ENCODE results near the gene ZBTB25.
A peak's percentile ranks its signal among the peaks of the same experiment; 100 is the strongest.

The ZBTB25 gene

DNA sequence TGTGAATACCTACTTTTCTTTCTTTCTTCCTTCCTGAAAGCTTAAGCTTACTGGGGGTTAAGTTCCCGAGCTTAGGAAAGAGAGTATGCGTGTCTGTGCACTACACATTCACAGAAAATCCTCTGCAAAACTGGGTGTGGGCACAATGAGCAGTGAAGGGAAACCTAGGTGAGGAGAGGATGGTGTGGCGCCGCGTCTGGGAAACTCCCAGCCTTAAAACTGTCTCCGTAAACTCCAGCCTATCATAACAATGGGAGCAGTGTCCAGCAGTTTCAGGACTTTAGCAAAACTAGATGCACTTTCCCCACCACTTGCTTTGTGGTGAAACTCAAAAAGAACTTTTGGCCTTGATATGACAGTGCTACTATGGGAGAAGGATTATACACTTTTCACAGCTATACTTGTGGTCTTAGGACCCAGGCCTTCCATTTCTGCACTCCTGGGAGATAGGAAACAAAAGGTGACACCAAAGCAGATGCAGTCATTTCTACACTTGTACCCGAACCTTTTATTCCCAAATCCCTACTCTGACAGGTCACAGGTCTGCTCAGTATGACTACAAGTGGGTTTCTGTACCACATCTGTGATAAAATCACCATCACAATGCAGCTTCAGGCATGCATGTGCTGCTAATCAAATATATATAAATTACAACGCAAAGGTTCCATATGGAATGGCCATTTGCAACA is 27.9 kb downstream of the ZBTB25 start:
- no peak for DNase-seq (ENCODE audit: low read depth)

DNA sequence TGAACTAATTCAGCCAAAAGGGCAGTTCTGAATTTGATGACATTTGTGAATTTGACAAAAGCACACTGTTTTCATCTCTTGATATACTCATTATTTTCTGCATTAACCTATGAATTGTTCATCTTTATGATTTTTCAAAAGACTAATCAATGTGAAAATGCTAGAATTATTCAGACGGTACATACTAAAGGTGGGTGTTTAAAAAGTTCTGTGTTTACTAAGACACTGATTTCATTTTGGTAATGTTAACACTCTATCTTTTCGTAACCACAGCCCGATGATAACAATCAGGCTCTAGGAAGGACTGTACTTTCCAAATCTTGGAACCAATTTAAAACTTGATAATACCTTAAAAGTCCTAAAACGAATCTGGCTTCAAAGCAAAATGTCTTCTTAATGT is 28.9 kb downstream of the ZBTB25 start:
- DNase-seq (ENCODE audit: low read depth) = no peak

DNA sequence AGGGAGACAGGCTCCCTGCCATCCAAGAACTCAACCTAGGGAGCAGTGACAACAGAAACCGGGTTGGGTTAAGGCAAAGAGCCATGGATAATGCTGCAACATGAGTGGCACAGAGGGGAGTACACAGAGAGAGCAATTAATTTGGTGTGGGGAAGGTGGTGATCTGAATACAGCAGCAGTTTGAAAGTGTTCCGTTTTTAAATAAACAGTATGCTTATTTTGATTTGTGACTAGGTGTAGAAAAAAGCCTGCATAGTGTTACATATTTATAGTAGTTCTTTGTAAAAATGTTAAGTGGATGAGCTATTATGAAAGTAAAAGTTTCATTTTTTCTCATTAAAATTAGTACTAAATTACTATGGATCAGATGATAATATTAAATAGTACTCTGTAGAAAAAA is 29.6 kb downstream of the ZBTB25 start:
- no peak for DNase-seq (ENCODE audit: low read depth)

DNA sequence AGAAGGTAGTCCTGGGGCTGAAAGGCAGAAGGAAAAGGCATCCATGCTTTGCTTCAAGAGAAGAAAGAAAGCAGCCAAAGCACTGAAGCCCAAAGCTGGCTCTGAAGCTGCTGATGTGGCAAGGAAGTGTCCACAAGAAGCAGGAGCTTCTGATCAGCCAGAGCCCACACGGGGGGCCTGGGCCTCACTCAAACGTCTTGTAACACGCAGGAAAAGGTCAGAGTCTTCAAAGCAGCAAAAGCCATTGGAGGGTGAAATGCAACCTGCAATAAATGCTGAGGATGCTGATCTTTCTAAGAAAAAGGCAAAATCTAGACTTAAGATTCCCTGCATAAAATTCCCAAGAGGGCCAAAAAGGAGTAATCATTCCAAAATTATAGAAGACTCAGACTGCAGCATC is 35.2 kb downstream of the ZBTB25 start:
- no peak for DNase-seq (ENCODE audit: low read depth)

DNA sequence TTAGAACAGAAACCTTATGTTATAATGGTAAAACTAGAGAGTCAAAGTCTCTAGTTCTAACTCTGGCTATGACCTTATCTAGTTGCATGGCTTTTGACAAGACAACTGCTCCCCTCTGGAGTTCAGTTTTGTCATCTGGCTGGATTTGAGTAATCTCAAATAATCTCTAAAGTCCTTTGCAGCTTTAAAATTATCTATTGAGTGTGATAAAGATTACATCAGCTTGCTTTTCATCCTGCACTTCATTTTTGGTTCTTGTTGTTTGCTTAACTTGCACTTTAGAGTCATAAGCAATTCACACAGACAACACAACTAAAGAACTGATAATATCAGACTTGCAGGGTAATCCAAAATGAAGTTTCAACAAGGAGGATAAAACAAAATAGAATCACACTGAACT is 36.1 kb downstream of the ZBTB25 start:
- DNase-seq (ENCODE audit: low read depth) = no peak

- no peak for DNase-seq (ENCODE audit: low read depth)
These were observed 36.5 kb downstream of the ZBTB25 start for GRCh38 chr14:64467101-64467500.

GRCh38 chr14:64465831-64466554 is 37.6 kb downstream of the ZBTB25 start:
- DNase-seq (ENCODE audit: low read depth) = no peak

- DNase-seq (ENCODE audit: low read depth) = peak; percentile 15
These were observed 38.3 kb downstream of the ZBTB25 start, which contains the start of gene AKAP5 for GRCh38 chr14:64465191-64465822. AKAP5 (plus strand) TSS chr14:64465499; CDS start chr14:64468395, 2,896 bp downstream.

DNA sequence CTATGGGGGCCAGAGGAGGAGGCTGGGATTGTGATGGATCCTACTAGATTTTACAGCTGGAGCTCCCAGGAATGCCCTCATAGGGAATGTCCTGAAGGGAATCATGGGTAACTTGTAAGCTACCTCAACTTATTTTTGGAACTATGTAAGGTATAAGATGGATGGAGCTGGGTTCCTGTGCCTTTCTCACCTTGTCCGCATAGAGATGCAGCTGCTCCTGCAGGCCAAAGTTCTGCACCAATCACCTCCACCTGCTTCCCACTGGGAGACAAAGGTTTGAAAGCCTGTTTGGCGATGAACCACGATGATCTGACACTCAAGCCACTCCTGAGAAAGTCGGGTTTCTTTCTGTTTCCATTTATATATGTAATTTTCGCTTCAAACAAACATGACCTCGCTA is 39.0 kb downstream of the ZBTB25 start:
- DNase-seq (ENCODE audit: low read depth) = no peak

GRCh38 chr14:64463873-64464272 is 39.8 kb downstream of the ZBTB25 start:
- DNase-seq (ENCODE audit: low read depth) = no peak

DNA sequence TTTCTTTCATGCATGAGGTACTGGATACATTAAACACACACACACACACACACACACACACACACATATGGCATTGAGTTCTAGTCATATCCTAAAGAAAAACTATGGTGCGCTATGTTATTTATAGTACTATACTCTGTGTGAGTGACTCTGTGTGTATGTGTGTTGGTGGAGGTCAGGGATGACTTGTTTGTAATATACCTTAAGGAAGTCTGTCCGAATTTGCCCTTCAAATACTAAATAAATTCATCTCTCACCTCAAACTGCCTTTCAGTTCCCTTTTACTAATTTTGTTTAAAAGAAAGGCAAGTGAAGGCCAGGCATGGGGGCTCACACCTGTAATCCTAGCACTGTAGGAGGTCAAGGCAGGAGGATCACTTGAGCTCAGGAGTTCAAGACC is 40.4 kb downstream of the ZBTB25 start:
- DNase-seq (ENCODE audit: low read depth) = no peak

DNA sequence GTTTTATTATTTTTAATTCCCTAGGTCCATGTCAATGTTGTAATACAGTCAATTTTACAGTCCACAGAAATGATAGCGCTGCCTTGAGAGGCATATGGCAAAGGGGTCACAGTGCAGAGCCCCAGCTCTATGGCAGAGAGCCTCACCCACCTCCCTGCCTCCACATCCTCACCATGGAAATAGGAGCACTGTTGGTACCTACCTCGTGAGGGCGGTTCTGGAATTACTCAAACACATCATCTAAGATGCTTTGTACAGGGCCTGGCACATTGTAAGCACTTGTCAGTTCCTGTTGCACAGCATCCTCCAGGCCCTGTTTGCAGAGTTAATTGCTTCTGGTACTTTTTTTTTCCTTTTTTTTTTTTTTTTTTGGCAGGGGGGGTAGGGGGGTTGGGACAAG is 42.4 kb downstream of the ZBTB25 start:
- DNase-seq (ENCODE audit: low read depth) = no peak

DNA sequence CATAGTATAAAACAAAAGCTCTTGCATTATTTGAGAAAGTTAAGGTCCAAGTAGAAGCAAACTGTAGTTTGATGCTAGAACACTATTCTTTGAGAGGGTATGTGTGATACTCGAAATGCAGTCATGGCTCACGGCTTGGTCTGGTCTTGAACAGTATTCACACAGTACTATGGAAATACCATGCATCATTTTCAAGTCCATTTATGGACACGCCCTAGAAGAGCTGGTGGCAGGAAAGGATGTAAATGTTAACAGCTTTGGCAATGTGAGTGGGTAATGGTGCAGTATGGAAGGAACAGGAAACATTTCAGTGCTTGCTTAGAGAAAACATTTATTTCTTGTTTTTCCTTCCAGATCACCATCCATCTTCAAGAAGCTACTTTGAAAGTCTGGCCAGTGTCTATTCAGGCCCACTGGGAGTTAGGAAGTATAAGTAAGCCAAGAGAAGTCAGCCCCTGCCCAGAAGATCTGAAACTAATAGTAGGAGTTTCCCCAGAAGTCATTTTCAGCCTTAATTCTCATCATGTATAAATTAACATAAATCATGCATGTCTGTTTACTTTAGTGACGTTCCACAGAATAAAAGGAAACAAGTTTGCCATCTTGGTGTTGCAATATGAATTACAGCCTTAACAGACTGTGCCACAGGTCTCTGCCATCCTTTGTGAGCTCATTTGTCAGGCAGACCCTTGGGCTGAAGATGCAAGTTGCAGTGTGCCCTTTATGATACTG is 44.1 kb downstream of the ZBTB25 start:
- DNase-seq (ENCODE audit: low read depth) = no peak

DNA sequence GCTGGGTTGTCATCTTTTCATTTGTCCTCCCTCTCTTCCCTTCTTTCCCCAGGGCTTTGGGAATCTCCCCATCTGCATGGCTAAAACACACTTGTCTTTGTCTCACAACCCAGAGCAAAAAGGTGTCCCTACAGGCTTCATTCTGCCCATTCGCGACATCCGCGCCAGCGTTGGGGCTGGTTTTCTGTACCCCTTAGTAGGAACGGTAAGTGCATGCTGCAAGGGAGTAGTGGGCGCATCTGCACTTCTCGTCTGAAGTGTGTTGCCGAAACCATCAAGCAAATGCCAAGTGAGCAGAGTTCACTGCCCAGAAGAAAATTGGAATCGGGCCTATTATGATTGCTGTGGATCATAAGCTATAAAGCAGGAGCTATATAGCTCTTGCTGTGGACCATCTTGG is 49.0 kb downstream of the ZBTB25 start:
- DNase-seq (ENCODE audit: low read depth) = no peak

GRCh38 chr14:64450255-64450654 is 53.4 kb downstream of the ZBTB25 start:
- no peak for DNase-seq (ENCODE audit: low read depth)

DNA sequence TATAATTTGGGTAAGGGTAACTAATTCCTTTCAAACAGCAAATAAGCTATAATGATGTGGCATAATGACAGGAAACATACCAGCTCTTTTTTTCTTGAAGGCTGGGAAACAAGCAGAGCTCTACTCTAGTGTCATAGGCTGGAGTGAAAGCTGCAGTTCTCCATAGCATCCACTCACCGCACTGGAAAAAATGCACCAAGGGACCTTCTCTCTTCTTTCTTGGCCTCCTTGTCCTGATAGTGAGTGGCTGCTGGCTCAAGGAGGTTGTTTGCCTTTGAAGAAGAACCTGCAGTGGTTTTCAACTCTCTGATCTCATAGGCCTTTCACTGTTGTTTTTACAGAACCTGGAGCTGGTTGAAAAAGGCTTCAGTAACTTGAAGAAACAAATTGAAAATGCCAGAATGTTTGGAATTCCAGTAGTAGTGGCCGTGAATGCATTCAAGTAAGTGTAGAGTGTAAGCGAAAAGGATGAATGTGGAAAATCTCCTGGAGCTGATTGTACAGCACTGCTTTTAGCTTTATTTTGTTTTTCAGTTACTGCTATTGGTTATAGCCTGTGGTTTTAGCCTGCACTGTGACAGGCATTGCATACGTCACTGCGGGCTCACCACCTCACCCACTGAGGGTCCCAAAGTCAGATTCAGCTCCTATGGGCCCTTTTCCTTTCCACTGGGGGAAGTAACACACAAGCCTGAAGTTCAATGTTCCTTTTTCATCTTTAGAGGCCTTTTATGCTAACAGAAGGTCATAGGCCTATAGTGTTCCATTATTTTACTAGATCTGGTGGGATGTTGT is 55.6 kb downstream of the ZBTB25 start:
- no peak for DNase-seq (ENCODE audit: low read depth)

- peak; percentile 5 for DNase-seq (ENCODE audit: low read depth)
These were observed 58.4 kb downstream of the ZBTB25 start for GRCh38 chr14:64444984-64445845.

- no peak for DNase-seq (ENCODE audit: low read depth)
These were observed 59.5 kb downstream of the ZBTB25 start for GRCh38 chr14:64444140-64444539.

DNA sequence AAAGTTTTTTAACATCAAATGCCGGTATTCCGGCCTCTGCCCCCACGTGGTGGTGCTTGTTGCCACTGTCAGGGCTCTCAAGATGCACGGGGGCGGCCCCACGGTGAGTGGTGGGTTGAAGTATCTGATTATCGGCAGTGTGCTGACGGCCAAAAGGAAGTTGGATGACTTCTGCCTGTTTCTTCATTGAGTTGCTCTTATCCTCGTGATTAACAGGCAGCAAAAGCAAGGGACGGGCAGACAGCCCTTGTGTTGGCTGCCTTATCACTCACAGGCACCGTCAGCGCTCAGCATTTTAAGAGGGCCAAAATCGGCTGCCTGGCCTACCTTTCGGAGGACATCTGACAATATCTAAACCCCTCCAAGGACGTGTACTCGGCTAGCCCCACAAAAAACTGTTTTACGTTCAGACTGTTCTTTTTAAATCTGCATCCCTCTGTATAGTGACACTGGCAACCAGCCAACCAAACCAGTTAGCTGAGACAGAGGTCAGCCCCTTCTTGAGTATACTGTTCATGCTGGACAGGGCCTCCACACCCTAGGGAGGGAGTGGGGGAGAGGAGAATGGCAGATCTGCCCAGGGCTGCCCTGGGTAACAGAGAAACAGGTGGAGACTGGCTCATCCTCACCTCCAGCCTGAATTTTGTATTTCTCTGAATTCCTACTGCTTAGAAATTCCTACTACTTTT is 61.2 kb downstream of the ZBTB25 start:
- DNase-seq (ENCODE audit: low read depth) = no peak

DNA sequence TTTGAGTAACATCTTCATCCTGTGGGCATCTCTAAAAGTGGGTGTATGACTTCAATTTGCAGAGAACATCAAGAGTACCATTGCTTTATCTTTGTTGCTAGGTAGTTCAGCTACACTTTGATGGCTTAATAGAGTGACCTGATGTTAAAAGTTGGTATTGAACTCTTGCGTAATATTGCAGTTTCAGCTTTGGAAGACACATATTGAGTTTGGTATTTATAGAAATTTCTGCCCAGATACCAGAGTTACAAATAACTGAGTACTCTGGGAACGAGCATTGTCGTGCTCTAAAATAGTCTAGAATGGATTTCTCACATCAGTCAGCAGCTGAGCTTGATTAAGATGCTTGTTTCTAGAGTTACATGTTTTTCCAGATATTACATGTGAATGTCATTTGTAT is 63.1 kb downstream of the ZBTB25 start:
- DNase-seq (ENCODE audit: low read depth) = no peak

All from stimulated activated CD8-positive, alpha-beta memory T cell treated with anti-CD3 and anti-CD28 coated beads, Interleukin-15, amount 100 ng/mL, for 1 hour (primary cell).